BJ (cell line): ENCODE results near the gene KIRREL3. TPM values are rescaled to one million over a fixed set of nuclear protein-coding genes. Genes with fewer than 3 reads are reported as not detected.

Experiments used
- CTCF ChIA-PET: fragments of 350-600 bp; formaldehyde crosslinking; extraction: SDS; loops from one replicate; lab custom pipeline; 2021; ENCODE audit warnings: antibody characterized with exemption, inconsistent platforms; lab: Yijun Ruan, JAX
- POLR2A ChIA-PET: fragments of 300-600 bp; sonication (Branson Sonifier 250); formaldehyde crosslinking; extraction: SDS; loops from one replicate; lab custom pipeline; 2021; ENCODE audit warnings: antibody characterized with exemption; lab: Charles Lee
- DNase-seq: peaks from one replicate; pipeline ENCODE4 v3.0.0-alpha.2; 2011; ENCODE audit warnings: low read depth
- H3K27me3 ChIP-seq: 2 replicates; pipeline ENCODE4 v1.6.0; 2011; ENCODE audit warnings: low read length; ENCODE audit not compliant: control insufficient read depth, insufficient read depth
- H3K36me3 ChIP-seq: 2 replicates; pipeline ENCODE4 v1.5.1; 2011; ENCODE audit warnings: low read length; ENCODE audit not compliant: control insufficient read depth, insufficient read depth
- H3K4me3 ChIP-seq: 2 replicates; pipeline ENCODE4 v1.5.1; 2011; ENCODE audit warnings: low read depth, mild to moderate bottlenecking, control low read depth, low read length
- CTCF ChIP-seq: IDR thresholded peaks from 2 replicates; pipeline ENCODE4 v1.5.1; 2011; ENCODE audit warnings: low read depth, mild to moderate bottlenecking, control low read depth, inconsistent platforms, low read length, moderate library complexity; ENCODE audit not compliant: insufficient read depth
- polyA plus RNA-seq: library from polyadenylated mRNA; depleted of rRNA; stranded (reverse); fragments of >200 nt; gene quantifications from 2 replicates; pipeline ENCODE4 v1.2.3, GENCODE V29; 2011

Gene KIRREL3
- polyA plus RNA-seq, 1 experiment: 19.6 TPM

DNA sequence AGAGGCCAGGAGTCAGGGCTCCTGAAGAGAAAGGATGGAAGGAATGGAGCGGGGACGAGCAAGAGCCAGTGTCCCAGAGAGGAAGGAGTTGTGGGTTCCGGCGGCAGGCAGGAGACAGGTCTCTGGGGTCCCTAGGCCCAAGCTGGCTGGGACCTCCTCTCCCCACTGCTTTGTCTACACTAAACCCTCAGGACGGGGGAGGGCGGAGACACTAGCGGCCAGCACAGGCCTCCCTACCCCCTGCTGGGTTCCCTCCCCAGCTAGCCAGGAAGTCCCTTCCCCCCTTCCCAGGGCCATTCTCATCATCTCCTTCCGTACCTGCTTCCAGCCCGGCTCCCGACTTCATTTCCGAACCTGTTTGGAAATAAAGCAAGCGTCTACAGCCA is 565.6 kb downstream of the KIRREL3 start:
- no peak for TF ChIP-seq CTCF
- ChIA-PET CTCF (interaction anchor here (4.1 to 4.8 kb wide), 2 partner anchors 45 to 125 kb away, joined by 20 to 26 read pairs; no protein-coding TSS in a partner anchor), POLR2A (no interaction called here)
- Histone ChIP-seq H3K4me3 (no peak overlapping the region), H3K27me3 (no peaks in the 10 kb centered on the region), H3K36me3 (no peaks in the 10 kb centered on the region; the same call in 1 of the 2 replicates)
- no peak for DNase-seq

GRCh38 chr11:126433989-126434949 is 566.3 kb downstream of the KIRREL3 start:
- CTCF ChIA-PET: interaction anchor here (4.1 to 5.1 kb wide), 3 partner anchors 8 to 124 kb away, joined by 20 to 32 read pairs (median 26); no protein-coding TSS in a partner anchor
- no peak overlapping the region for H3K4me3 ChIP-seq
- no peaks in the 10 kb centered on the region; the same call in 1 of the 2 replicates for H3K36me3 ChIP-seq
- TF ChIP-seq CTCF: no peak
- no peaks in the 10 kb centered on the region for H3K27me3 ChIP-seq
- DNase-seq: no peak
- POLR2A ChIA-PET: no interaction called here

GRCh38 chr11:126433244-126433846 is 567.2 kb downstream of the KIRREL3 start:
- Histone ChIP-seq H3K36me3 (no peaks in the 10 kb centered on the region; the same call in 1 of the 2 replicates), H3K4me3 (no peak overlapping the region), H3K27me3 (no peaks in the 10 kb centered on the region)
- POLR2A ChIA-PET: no interaction called here
- CTCF ChIA-PET: interaction anchor here (0.8 to 5.1 kb wide), 4 partner anchors 9 to 126 kb away, joined by 3 to 32 read pairs (median 23); no protein-coding TSS in a partner anchor
- TF ChIP-seq CTCF: no peak
- DNase-seq: no peak

GRCh38 chr11:126432525-126432924 is 568.0 kb downstream of the KIRREL3 start:
- ChIA-PET POLR2A (no interaction called here), CTCF (interaction anchor here (0.8 to 6.0 kb wide), 5 partner anchors 9 to 125 kb away, joined by 3 to 41 read pairs (median 20); no protein-coding TSS in a partner anchor)
- Histone ChIP-seq H3K36me3 (no peaks in the 10 kb centered on the region), H3K4me3 (no peak overlapping the region), H3K27me3 (no peaks in the 10 kb centered on the region)
- no peak for DNase-seq
- TF ChIP-seq CTCF: no peak

- no peaks in the 10 kb centered on the region for H3K36me3 ChIP-seq
- H3K27me3 ChIP-seq: no peaks in the 10 kb centered on the region
- POLR2A ChIA-PET: no interaction called here
- no peak overlapping the region for H3K4me3 ChIP-seq
- TF ChIP-seq CTCF: no peak
- no peak for DNase-seq
- CTCF ChIA-PET: interaction anchor here (1.3 to 6.0 kb wide), 6 partner anchors 10 to 125 kb away, joined by 4 to 41 read pairs (median 12); no protein-coding TSS in a partner anchor
These were observed 568.5 kb downstream of the KIRREL3 start for GRCh38 chr11:126432065-126432461.
